Measurements from ENCODE around the gene ITGA11.

Gene ITGA11

GRCh38 chr15:68389041-68389930 is 42.7 kb downstream of the ITGA11 start:
- no peak for DNase-seq (ENCODE audit: low read depth in 2 of 2)

- DNase-seq (ENCODE audit: low read depth in 2 of 2), result no peak
Observed at GRCh38 chr15:68387381-68388143, 44.4 kb downstream of the ITGA11 start.

DNA sequence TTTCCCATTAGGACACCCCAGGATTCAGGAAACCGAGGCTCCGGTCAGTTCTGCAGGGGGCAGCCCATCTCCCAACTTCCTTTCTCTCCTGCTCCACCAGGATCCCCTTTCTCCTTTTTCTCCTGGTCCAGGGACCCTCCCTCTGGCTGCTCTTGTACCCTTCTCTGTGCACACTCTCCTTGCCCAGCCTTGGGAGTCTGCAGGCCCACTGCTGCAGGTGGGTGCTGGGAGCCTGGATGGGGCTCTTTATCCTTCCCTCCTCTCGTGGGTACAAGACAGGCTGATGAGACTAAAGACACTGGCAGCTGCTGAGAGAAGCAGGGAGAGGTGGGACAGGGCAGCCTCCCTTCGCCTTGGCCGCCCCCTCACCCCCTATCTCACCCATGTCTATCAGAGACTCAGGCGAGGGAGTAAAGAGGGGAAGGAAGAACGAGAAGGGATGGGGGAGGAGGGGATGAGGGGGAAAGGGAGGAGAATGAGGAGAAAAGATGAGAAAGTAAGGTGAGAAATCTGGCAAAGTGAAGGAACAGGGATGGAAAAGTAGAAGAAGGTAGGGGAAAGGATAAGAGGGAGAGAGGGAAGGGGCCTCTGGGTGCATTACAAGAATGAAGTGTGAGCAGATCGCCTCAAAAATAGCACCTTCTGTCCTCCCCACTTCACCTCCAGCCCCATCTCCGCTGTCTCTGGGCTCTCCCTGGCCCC is 45.2 kb downstream of the ITGA11 start:
- DNase-seq (ENCODE audit: low read depth in 2 of 2), result no peak

- DNase-seq (ENCODE audit: low read depth in 2 of 2), result no peak
Observed at GRCh38 chr15:68385671-68386586, 46.0 kb downstream of the ITGA11 start.

DNA sequence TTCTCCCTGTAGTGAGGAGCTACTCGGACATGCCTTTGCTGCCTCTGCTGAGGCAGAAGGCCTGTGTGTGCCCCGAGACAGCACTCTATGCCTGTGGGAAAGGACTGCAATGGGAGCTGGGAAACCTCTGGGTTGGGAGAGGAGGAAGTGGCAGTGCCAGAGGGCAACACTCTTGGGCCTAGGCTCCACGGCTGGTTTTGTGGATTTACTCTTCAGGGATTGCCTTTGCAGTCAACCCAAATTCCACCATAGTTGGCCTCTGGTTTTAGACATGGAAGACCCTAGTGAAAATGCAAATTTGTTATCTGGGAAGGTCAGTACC is 46.8 kb downstream of the ITGA11 start:
- DNase-seq (ENCODE audit: low read depth in 2 of 2), result no peak

DNA sequence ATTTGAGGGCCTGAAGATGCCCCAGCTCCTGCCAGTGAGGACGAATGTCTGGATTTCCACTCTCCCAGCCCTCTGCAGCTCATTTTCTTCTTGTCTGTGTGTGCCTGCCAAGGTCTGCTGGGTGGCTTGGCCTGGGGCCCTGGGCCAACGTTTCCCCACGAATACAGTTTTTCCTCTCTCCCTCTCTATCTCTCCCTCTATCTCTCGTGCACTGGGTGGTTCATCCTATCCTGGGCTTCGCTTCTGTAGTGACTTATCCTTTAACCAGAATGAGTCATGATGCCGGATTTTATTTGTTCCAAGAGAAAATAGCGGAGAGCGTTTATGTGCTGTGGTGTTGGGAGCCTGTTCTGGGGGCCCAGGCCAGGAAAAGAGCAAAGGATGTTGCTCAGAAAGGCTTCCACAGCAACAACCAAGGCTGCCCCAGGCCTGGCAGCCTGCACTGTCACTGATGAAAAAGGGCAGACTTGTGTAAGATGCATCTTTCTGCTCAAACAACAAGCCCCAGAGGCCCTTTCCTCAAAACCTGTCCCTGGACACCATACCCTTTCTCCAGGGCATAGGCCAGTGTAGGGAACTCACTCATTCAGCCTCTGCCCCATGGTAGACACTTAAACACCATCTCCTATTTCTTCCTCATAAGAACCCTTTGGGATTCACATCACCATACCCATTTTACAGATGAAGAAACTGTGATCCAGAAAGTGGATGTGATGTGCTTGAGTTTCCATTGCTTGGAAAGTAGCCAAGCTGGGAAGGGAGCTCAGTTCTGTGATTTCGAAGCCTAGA is 47.3 kb downstream of the ITGA11 start:
- no peak for DNase-seq (ENCODE audit: low read depth in 2 of 2)

DNA sequence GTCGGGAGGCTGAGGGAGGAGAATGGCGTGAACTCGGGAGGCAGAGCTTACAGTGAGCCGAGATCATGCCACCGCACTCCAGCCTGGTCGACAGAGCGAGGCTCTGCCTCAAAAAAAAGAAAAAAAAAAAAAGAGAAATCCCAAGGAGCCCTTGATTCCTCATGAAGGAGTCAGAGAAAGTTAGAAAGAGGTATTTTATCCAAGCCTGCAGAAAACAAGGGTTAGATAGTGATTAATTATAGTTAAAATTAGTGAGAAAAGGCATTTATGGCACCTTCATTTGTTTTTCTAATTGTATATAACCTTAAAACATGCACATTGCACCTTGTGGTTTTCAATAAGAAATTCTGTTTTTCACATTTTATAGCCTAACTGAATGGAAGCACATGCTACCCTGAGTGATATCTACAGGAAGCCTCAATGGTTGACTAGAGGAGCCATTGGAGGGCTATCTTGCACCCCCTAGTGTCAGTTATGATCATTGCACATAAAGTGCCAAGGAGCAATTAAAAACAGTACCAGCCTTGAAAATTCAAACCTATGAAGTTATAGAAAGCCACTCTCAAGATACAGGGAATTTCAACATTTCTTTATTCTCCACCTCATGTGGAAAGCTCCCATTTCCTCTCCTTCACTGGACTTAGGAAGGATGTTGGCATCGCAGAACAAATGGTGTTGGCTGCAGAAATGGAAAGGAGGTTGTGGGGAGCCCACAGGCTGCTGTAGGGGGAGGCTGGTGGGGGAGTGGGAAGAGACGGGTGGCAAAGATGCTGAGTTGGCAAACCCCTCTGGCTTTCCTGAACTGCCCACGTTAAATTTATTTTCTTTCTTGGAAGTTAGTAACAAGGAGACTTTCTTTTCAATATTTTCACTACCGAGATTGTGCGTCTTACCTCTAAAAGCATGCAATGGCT is 48.5 kb downstream of the ITGA11 start:
- no peak for DNase-seq (ENCODE audit: low read depth in 2 of 2)

- no peak for DNase-seq (ENCODE audit: low read depth in 2 of 2)
Observed at GRCh38 chr15:68382286-68383007, 49.5 kb downstream of the ITGA11 start.

DNA sequence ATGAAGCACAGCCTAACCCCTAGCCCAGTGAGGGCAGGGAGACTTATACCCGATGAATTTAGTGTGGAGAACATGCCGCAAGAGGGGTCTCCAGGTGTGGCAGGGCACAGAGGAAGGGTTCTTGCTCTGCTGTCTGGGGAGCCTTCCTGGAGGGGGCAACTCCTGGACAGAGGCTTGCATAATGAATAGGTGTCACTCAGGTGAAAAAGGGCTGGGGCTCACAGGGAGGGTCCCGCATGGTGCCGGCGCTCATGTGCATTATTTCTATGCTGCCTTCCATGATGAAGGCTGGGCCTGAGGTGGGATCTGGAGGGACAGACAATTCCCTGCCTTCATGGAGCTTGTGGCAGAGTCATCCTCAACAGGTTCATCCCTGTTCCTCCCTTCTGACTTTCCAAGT is 51.5 kb downstream of the ITGA11 start:
- no peak for DNase-seq (ENCODE audit: low read depth in 2 of 2)

- DNase-seq (ENCODE audit: low read depth in 2 of 2), result no peak
Observed at GRCh38 chr15:68379759-68380290, 52.1 kb downstream of the ITGA11 start.

DNA sequence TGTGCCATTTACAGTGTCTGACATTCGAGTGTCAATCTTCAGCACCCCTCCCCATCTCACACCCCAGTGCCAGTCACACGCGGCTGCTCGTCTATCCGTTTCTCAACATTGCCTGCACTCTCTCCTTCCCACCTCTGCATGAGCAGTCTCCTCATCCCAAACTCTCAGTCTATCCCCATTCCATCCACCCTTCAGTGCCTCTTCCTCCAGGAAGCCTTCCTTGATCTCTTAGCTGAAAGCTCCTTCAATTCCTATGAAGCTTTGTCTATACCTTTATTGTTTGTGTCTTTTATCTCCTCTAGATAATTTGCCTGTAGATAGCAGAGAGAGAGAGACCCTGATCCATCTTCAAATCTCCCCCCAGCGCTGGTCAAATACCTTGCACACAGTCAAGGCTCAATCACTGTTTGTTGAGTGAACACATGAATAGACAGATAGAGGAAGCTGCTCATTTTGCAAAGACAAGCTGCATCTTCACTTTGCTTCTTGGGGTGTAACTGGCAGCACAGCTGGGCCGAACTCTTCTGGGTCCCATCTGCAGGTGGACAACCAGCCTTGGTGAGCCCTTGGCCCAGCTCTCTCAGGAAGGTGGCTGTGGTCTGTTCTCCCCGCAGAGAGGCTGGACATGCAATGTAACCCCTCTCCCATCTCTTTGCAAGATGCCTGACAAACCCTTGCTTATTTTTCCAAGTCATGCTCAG is 52.8 kb downstream of the ITGA11 start:
- DNase-seq (ENCODE audit: low read depth in 2 of 2), result no peak

GRCh38 chr15:68378595-68378994 is 53.4 kb downstream of the ITGA11 start:
- DNase-seq (ENCODE audit: low read depth in 2 of 2), result no peak

DNA sequence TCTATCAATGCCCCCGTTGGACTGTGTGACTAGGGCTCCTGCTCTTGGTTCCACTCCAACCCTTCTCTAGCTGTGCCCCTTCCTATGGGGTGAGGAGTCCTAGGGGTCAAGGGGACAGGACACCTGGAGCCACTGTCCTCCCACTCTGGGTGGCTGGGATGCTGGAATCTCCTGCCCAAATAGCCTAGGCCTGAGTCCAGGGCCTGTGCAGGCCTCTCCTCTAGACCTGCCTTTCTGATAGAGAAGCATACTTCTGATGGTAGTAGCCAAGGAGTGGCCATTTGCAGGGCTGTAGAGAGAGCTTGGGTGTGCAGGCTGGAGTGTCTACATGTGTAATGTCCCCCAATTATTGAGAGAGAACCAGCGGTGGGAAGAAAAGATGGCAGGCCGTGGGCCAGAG is 54.2 kb downstream of the ITGA11 start:
- DNase-seq (ENCODE audit: low read depth in 2 of 2), result no peak

DNA sequence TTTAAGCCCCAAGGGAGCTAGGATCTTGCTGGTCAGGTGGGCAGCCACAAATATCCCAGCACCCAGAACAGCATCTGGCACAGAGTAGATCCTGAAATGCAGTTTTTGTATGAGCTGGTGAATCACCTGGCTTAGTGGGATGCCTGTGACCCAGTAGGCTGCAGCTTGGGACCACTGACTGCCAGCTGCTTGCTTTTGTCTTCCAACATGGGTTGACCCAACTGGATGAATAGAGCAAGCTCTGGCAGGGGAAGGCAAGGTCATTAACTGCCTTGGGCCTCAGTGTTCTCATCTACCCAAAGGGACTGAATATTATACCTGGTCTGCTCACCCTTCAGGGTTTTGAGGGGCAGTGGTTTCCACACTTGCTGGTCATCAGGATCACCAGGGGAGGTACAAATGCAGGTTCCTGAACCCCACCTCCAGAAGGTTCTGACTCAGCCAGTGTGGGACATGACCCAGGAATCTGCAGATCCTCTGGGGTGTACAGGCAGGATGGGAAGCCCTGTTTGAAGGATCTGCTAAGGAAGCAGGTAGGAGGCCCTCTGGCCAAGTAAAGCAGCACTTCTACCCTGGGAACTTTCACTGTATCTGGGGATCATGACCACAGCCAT is 55.4 kb downstream of the ITGA11 start:
- DNase-seq (ENCODE audit: low read depth in 2 of 2), result no peak

DNA sequence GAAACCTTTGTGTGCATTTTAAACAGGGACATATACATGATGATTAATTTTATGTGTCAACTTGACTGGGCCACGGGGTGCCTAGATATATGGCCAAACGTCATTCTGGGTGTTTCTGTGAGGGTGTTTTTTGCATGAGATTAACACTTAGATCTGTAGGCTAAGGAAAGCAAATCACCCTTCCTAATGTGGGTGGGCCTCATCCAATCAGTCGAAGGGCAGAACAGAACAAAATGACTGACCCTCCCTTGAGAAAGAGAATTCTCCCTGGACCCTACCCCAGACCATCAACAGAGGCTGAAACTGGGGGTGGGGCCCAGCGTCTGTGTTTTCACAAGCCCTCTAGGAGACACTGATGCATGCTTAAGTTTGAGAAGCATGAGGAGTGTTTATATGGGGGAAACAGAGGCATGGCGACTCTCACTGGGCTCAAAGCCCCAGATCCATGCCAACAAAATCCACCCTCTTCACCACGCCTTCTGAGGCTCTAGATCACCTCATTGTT is 56.2 kb downstream of the ITGA11 start:
- DNase-seq (ENCODE audit: low read depth in 2 of 2), result no peak

DNA sequence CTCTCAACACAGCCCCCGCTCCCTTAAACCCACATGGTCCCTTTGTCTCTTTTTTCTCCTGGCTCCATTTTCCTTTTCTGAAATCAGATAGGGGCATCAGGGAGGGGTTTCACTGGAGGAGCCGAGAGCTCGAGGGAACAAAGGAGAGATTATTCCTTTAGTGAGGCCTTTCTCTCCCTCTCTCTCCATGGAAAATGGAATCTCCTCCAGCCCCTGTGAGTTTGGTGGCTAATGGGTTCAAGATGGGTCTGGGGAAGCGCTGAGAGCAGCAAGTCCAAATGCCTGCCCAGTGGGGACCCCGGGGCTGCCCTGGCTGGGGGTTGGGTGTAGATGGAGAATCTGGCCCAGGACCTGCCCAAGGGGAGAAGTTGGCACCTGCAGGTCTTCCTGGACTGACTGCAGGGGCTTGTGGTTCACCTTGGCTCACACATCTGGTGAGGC is 56.8 kb downstream of the ITGA11 start:
- no peak for DNase-seq (ENCODE audit: low read depth in 2 of 2)

- no peak for DNase-seq (ENCODE audit: low read depth in 2 of 2)
Observed at GRCh38 chr15:68374168-68374745, 57.7 kb downstream of the ITGA11 start.
